Peyer's patch (tissue), 4 donors: Measurements from ENCODE around the gene PARD6A.

Experiments
- POLR2A ChIP-seq, 2 donors: fragments of 450-650 bp; IDR thresholded peaks; one replicate each; pipeline ENCODE4 v1.5.1; 2017; ENCODE audit warnings: antibody characterized with exemption in 2 of 2, mild to moderate bottlenecking in 2 of 2, moderate library complexity in 2 of 2
- TF ChIP-seq, protein P1 (sequence below), 6 experiments: fragments of 450-650 bp in 4 of 6; fragments of 200-600 bp in 2 of 6; sonication (generic) in 1 of 6; IDR thresholded peaks; one replicate each; pipeline ENCODE4 v1.5.1; 2017 to 2019; ENCODE audit warnings: antibody characterized with exemption in 6 of 6, mild to moderate bottlenecking in 3 of 6, moderate library complexity in 1 of 6

DNA sequence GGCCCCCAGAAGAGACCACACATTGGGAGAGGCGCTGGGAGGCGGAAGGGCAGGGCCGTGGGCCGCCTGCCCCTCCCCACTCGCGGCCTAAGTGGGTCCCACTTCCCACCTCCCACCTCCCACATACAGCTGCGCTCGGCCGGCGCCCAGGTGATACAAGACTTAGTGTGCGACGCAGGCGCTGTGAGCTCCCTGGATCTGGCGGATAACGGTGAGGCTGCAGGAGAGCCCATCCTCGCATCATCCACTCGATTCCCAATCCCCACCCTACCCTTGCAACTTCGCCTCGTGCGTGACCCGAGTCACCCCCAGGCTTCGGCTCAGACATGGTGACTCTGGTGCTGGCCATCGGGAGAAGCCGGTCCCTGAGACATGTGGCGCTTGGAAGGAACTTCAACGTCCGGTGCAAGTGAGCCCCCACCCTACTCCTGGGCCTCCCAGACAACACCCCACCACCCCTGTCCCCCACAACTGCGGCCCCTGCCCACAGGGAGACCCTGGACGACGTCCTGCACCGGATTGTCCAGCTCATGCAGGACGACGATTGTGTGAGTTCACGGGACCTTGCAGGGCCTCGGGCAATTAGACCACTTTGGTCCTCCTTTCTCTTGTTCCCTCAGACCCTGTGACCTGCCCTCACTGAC is 11.9 kb upstream of the PARD6A start:
- TF ChIP-seq, protein P1, sequence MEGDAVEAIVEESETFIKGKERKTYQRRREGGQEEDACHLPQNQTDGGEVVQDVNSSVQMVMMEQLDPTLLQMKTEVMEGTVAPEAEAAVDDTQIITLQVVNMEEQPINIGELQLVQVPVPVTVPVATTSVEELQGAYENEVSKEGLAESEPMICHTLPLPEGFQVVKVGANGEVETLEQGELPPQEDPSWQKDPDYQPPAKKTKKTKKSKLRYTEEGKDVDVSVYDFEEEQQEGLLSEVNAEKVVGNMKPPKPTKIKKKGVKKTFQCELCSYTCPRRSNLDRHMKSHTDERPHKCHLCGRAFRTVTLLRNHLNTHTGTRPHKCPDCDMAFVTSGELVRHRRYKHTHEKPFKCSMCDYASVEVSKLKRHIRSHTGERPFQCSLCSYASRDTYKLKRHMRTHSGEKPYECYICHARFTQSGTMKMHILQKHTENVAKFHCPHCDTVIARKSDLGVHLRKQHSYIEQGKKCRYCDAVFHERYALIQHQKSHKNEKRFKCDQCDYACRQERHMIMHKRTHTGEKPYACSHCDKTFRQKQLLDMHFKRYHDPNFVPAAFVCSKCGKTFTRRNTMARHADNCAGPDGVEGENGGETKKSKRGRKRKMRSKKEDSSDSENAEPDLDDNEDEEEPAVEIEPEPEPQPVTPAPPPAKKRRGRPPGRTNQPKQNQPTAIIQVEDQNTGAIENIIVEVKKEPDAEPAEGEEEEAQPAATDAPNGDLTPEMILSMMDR (IDR thresholded peaks at IDR 0.05) = no peak
- no peak for TF ChIP-seq POLR2A (IDR thresholded peaks at IDR 0.05)
